HCT116 (cell line): ENCODE measurements around the gene LMTK3. TPM values are rescaled to one million over a fixed set of nuclear protein-coding genes. Genes with fewer than 3 reads are reported as not detected.
A peak's percentile ranks its signal among the peaks of the same experiment; 100 is the strongest.

ENCODE experiments used
- ATAC-seq: fragments of 200-7000 bp; cut with Tn5 transposase; 2 replicates; pipeline ENCODE4 v1.9.1; 2020; ENCODE audit warnings: mild to moderate bottlenecking, moderate library complexity
- BruUV-seq: library from RNA; stranded (reverse); fragments of 400-500 nt; replicated peaks from 2 replicates; lab custom pipeline; 2021; lab: Mats Ljungman, UMichigan
- CTCF ChIA-PET: fragments of 300-600 bp; sonication (Branson Sonifier 250); formaldehyde crosslinking; loops from one replicate; lab custom pipeline; 2021; ENCODE audit warnings: antibody characterized with exemption; lab: Charles Lee
- POLR2A ChIA-PET: fragments of 300-600, 350-600 bp; sonication (Branson Sonifier 250); formaldehyde crosslinking; loops from one replicate; lab custom pipeline; 2021; ENCODE audit warnings: antibody characterized with exemption; lab: Charles Lee
- RAD21 ChIA-PET, 2 experiments: fragments of 300-600 bp; sonication (Branson Sonifier 250); formaldehyde crosslinking; loops; one replicate each; lab custom pipeline; 2023; ENCODE audit warnings: low total read pairs in 2 of 2; ENCODE audit not compliant: uncharacterized antibody in 2 of 2, unreplicated experiment in 2 of 2, low non-redundant PET in 1 of 2; lab: Charles Lee
- DNase-seq: peaks from one replicate; pipeline ENCODE4 v3.0.0-alpha.2; 2010; ENCODE audit warnings: low read depth, low spot score
- H2AFZ ChIP-seq: fragments of 200-600 bp; shearing (Covaris generic), sonication (generic); 2 replicates; pipeline ENCODE4 v1.6.1; 2017; ENCODE audit warnings: low read depth, mixed run types, mixed read lengths, antibody characterized with exemption, low read length; ENCODE audit not compliant: poor library complexity, severe bottlenecking
- H3K27ac ChIP-seq: 2 replicates; pipeline ENCODE4 v1.5.1; 2012; ENCODE audit warnings: low read depth, low read length
- H3K27me3 ChIP-seq: fragments of 200-600 bp; sonication (generic); 2 replicates; pipeline ENCODE4 v1.6.1; 2016; ENCODE audit warnings: mixed run types, low read length, mixed read lengths; ENCODE audit not compliant: insufficient read depth
- H3K36me3 ChIP-seq, 2 experiments: fragments of 200-500 bp in 1 of 2; fragments of 200-600 bp in 1 of 2; sonication (Bioruptor generic) in 1 of 2; sonication (generic) in 1 of 2; 2 replicates each; pipeline versions ENCODE4 v1.5.1 to v1.6.1; 2014 to 2016; ENCODE audit warnings: low read length in 2 of 2, inconsistent platforms in 1 of 2, mixed read lengths in 1 of 2, mixed run types in 1 of 2; ENCODE audit not compliant: insufficient read depth in 2 of 2, control insufficient read depth in 1 of 2
- H3K4me1 ChIP-seq, 2 experiments: fragments of 200-600 bp in 1 of 2; sonication (generic) in 1 of 2; 2 replicates each; pipeline versions ENCODE4 v1.5.1 to v1.6.1; 2012 to 2017; ENCODE audit warnings: low read length in 2 of 2, inconsistent platforms in 1 of 2, mild to moderate bottlenecking in 1 of 2, mixed read lengths in 1 of 2, mixed run types in 1 of 2, moderate library complexity in 1 of 2; ENCODE audit not compliant: insufficient read depth in 2 of 2, control insufficient read depth in 1 of 2
- H3K4me2 ChIP-seq: fragments of 200-600 bp; sonication (generic); 2 replicates; pipeline ENCODE4 v1.6.1; 2017; ENCODE audit warnings: mixed run types, low read length, mixed read lengths
- H3K4me3 ChIP-seq, 2 experiments: fragments of 200-600 bp in 1 of 2; sonication (generic) in 1 of 2; replicated peaks in 1 of 2; 2 replicates each; pipeline ENCODE4 v1.5.1; 2011 to 2016; ENCODE audit warnings: low read length in 2 of 2, control low read depth in 1 of 2, low read depth in 1 of 2, mild to moderate bottlenecking in 1 of 2, mixed read lengths in 1 of 2, mixed run types in 1 of 2
- H3K79me2 ChIP-seq: fragments of 200-600 bp; sonication (generic); 2 replicates; pipeline ENCODE4 v1.6.1; 2017; ENCODE audit warnings: mild to moderate bottlenecking, mixed run types, low read length, moderate library complexity, mixed read lengths; ENCODE audit not compliant: insufficient read depth
- H3K9ac ChIP-seq: fragments of 200-600 bp; sonication (generic); 2 replicates; pipeline ENCODE4 v1.6.1; 2016; ENCODE audit warnings: low read length, mixed read lengths
- H3K9me2 ChIP-seq: fragments of 200-600 bp; sonication (generic), shearing (Covaris generic); 2 replicates; pipeline ENCODE4 v1.6.1; 2017; ENCODE audit warnings: mixed run types, mild to moderate bottlenecking, moderate library complexity; ENCODE audit not compliant: insufficient read depth
- H3K9me3 ChIP-seq, 2 experiments: fragments of 200-500 bp in 1 of 2; fragments of 200-600 bp in 1 of 2; sonication (Bioruptor generic) in 1 of 2; sonication (generic) in 1 of 2; 2 replicates each; pipeline ENCODE4 v1.6.1; 2014 to 2017; ENCODE audit warnings: low read length in 2 of 2, mixed read lengths in 2 of 2, inconsistent platforms in 1 of 2, low read depth in 1 of 2, mild to moderate bottlenecking in 1 of 2, mixed run types in 1 of 2, moderate library complexity in 1 of 2; ENCODE audit not compliant: control insufficient read depth in 1 of 2, insufficient read depth in 1 of 2
- H4K20me1 ChIP-seq: fragments of 200-600 bp; sonication (generic), shearing (Covaris generic); 2 replicates; pipeline ENCODE4 v1.6.1; 2017; ENCODE audit warnings: mixed run types, mild to moderate bottlenecking, moderate library complexity; ENCODE audit not compliant: insufficient read depth
- CEBPB ChIP-seq: IDR thresholded peaks from 2 replicates; pipeline ENCODE4 v1.6.1; 2012; ENCODE audit warnings: low read depth
- POLR2AphosphoS5 ChIP-seq: IDR thresholded peaks from 2 replicates; pipeline ENCODE4 v1.6.1; 2011; ENCODE audit warnings: mild to moderate bottlenecking, low read depth, low read length, moderate library complexity
- TCF7L2 ChIP-seq: IDR thresholded peaks from 2 replicates; pipeline ENCODE4 v1.7.0; 2011; ENCODE audit warnings: borderline replicate concordance, inconsistent platforms; ENCODE audit not compliant: insufficient read depth, insufficient read length; ENCODE audit errors: extremely low read depth
- YY1 ChIP-seq: IDR thresholded peaks from 2 replicates; pipeline ENCODE4 v1.6.1; 2011; ENCODE audit warnings: low read length, low read depth, moderate library complexity, mild to moderate bottlenecking; ENCODE audit not compliant: insufficient replicate concordance; ENCODE audit errors: extremely low read depth
- ZBTB33 ChIP-seq: IDR thresholded peaks from 2 replicates; pipeline ENCODE4 v1.6.1; 2011; ENCODE audit warnings: mild to moderate bottlenecking, low read length, moderate library complexity; ENCODE audit not compliant: insufficient replicate concordance; ENCODE audit errors: extremely low read depth
- ZFX ChIP-seq: fragments of 450-650 bp; IDR thresholded peaks from 2 replicates; pipeline ENCODE4 v1.6.1; 2017
- intact Hi-C: fragments of 100-400 bp; cut with micrococcal nuclease; formaldehyde crosslinking; loops from 2 replicates; pipeline ENCODE4 v1.10.0; 2022
- total RNA-seq: library from RNA; stranded (reverse); gene quantifications from one replicate; pipeline ENCODE4 v1.2.1, GENCODE V29; 2021; ENCODE audit not compliant: unreplicated experiment

LMTK3 gene
- total RNA-seq, 1 experiment from 2014 or later, result 19.9 TPM

GRCh38 chr19:48513289-48514122, 1.9 kb upstream of the LMTK3 start:
- TSS peak; percentile 54 for BruUV-seq
- H4K20me1 ChIP-seq, result no peaks in the 10 kb centered on the region
- H3K9ac ChIP-seq, result peak overlapping the region; percentile 65
- intact Hi-C loops, result no loop called here
- H3K27me3 ChIP-seq, result no peaks in the 10 kb centered on the region
- POLR2A ChIA-PET, result interaction anchor here (0.8 to 1.5 kb wide), 6 partner anchors 11 to 95 kb away, joined by 3 to 7 read pairs (median 5); no protein-coding TSS in a partner anchor
- peak overlapping the region; percentile 62 to 75 for H3K4me3 ChIP-seq
- H3K9me2 ChIP-seq, result no peaks in the 10 kb centered on the region
- peak overlapping the region; percentile 65 for H2AFZ ChIP-seq
- TF ChIP-seq POLR2AphosphoS5 (peak; percentile 61), ZBTB33 (no peak), YY1 (peak; percentile 50), CEBPB (no peak), TCF7L2 (no peak), ZFX (peak; percentile 36; the same call in 1 of the 2 replicates)
- TF ChIP-seq, all 23 proteins: peak for 3
- Histone ChIP-seq H3K4me1 (peaks cover 2 to 32% of the 10 kb centered on the region in 2 experiments; a peak in 2 of 4 replicates), H3K79me2 (no peaks in the 10 kb centered on the region), H3K9me3 (no peaks in the 10 kb centered on the region), H3K27ac (peak overlapping the region; percentile 30; the same call in 1 of the 2 replicates), H3K4me2 (peak overlapping the region; percentile 100), H3K36me3 (no peaks in the 10 kb centered on the region)
- RAD21 ChIA-PET, result interaction anchor here in 1 of 2 experiments (1.1 kb wide), 1 partner anchor 71 kb away, joined by 4 read pairs; no protein-coding TSS in a partner anchor
- ATAC-seq, result peak; percentile 91
- DNase-seq, result peak; percentile 69
- CTCF ChIA-PET, result interaction anchor here (1.1 kb wide), 1 partner anchor 71 kb away, joined by 6 read pairs; no protein-coding TSS in a partner anchor
